Neutrophil (primary cell): ENCODE measurements around the gene DCC.

ENCODE experiments used
- H3K27ac ChIP-seq: fragments of 200-600 bp; sonication (generic); 2 replicates; pipeline ENCODE4 v1.5.1; 2016; ENCODE audit warnings: mild to moderate bottlenecking, moderate library complexity
- H3K27me3 ChIP-seq: fragments of 200-600 bp; sonication (generic); 2 replicates; pipeline ENCODE4 v1.6.0; 2016; ENCODE audit warnings: mild to moderate bottlenecking
- H3K36me3 ChIP-seq: fragments of 200-600 bp; sonication (generic); 2 replicates; pipeline ENCODE4 v1.5.1; 2017
- H3K4me1 ChIP-seq, 2 experiments: fragments of 200-600 bp in 1 of 2; sonication (generic) in 1 of 2; 1 replicate in 1 of 2; 2 replicates in 1 of 2; pipeline versions ENCODE4 v1.5.1 to v1.6.1; 2013 to 2016; ENCODE audit warnings: low read depth in 1 of 2, low read length in 1 of 2, mild to moderate bottlenecking in 1 of 2, moderate library complexity in 1 of 2; ENCODE audit not compliant: control insufficient read depth in 1 of 2, insufficient read depth in 1 of 2
- H3K4me3 ChIP-seq, 2 experiments: fragments of 200-600 bp in 1 of 2; sonication (generic) in 1 of 2; 1 replicate in 1 of 2; 2 replicates in 1 of 2; pipeline ENCODE4 v1.5.1; 2013 to 2016; ENCODE audit warnings: low read depth in 1 of 2, low read length in 1 of 2, mild to moderate bottlenecking in 1 of 2, moderate library complexity in 1 of 2
- H3K9me3 ChIP-seq: fragments of 200-600 bp; sonication (generic); 2 replicates; pipeline ENCODE4 v1.5.1; 2016
- TF ChIP-seq, protein P1 (sequence below): fragments of 200-600 bp; sonication (generic); IDR thresholded peaks from 2 replicates; pipeline ENCODE4 v1.5.1; 2016; ENCODE audit warnings: antibody characterized with exemption

DCC gene

DNA sequence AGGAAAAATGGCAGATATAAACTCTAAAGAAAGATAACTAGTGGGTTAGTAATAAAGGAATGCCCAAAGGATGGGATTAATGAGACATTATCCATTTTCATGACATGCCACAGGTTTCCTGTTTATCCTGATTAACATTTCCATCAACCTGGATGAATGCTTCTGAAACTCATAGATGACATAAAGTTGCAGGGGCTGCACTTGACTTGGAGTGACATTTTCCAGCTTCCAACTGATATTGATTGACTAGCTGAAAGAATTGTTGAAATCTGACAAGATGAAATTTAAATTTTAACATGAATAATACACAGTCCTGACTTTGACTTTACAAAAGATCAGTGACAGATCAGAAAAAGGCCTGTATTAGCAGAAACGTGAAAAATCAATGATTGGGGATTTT lies 214.2 kb downstream of the DCC start:
- H3K4me1 ChIP-seq = no peaks in the 10 kb centered on the region
- no peak overlapping the region for H3K4me3 ChIP-seq
- H3K27me3 ChIP-seq = no peaks in the 10 kb centered on the region
- H3K27ac ChIP-seq = no peak overlapping the region
- H3K9me3 ChIP-seq = no peaks in the 10 kb centered on the region
- H3K36me3 ChIP-seq = no peaks in the 10 kb centered on the region
- TF ChIP-seq, protein P1, sequence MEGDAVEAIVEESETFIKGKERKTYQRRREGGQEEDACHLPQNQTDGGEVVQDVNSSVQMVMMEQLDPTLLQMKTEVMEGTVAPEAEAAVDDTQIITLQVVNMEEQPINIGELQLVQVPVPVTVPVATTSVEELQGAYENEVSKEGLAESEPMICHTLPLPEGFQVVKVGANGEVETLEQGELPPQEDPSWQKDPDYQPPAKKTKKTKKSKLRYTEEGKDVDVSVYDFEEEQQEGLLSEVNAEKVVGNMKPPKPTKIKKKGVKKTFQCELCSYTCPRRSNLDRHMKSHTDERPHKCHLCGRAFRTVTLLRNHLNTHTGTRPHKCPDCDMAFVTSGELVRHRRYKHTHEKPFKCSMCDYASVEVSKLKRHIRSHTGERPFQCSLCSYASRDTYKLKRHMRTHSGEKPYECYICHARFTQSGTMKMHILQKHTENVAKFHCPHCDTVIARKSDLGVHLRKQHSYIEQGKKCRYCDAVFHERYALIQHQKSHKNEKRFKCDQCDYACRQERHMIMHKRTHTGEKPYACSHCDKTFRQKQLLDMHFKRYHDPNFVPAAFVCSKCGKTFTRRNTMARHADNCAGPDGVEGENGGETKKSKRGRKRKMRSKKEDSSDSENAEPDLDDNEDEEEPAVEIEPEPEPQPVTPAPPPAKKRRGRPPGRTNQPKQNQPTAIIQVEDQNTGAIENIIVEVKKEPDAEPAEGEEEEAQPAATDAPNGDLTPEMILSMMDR = no peak

DNA sequence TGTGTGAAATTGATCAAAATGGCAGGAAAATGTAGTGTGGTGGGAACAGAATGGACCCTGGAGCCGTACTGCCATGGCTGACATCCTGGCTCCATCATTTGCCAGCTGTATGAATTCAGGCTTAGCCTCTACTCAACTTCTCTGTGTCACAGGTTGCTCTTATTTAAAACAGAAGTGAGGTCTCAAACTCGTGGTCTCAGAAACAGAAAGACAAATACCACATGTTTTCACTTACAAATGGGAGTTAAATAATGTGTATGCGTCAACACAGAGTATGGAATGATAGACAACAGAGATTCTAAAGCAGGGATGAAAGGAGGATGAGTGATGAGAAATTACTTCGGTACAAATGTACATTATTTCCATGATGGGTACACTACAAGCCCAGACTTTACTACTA lies 227.4 kb downstream of the DCC start:
- Histone ChIP-seq H3K27me3 (no peaks in the 10 kb centered on the region), H3K27ac (no peak overlapping the region), H3K4me1 (no peaks in the 10 kb centered on the region), H3K4me3 (no peak overlapping the region), H3K9me3 (no peaks in the 10 kb centered on the region), H3K36me3 (no peaks in the 10 kb centered on the region)
- TF ChIP-seq, protein P1 = no peak

DNA sequence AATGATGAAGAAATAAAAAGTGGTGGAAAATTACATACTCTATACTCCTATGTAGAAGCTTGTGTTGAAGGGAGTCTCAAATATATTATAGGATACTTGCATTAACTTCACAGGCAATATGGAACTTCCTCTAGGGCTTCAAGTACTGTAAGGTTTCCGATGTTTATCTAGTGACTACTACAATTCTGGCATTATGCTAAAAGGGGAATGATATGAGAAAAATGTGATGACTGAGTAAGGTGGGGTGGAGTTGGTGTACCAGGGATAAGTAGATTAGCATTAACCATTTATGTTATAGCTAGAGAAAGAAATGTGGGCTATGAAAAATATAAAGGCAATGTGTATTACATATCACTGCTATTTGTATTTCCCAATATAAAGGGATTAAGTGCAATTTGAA lies 229.5 kb downstream of the DCC start:
- Histone ChIP-seq H3K36me3 (no peaks in the 10 kb centered on the region), H3K27me3 (no peaks in the 10 kb centered on the region), H3K4me1 (no peaks in the 10 kb centered on the region), H3K4me3 (no peak overlapping the region), H3K9me3 (no peaks in the 10 kb centered on the region), H3K27ac (no peak overlapping the region)
- TF ChIP-seq, protein P1 = no peak

- Histone ChIP-seq H3K27me3 (no peaks in the 10 kb centered on the region), H3K9me3 (no peaks in the 10 kb centered on the region), H3K27ac (no peak overlapping the region), H3K4me1 (no peaks in the 10 kb centered on the region), H3K36me3 (no peaks in the 10 kb centered on the region), H3K4me3 (no peak overlapping the region)
- TF ChIP-seq, protein P1 = no peak
Observed at GRCh38 chr18:52570975-52571374, 231.0 kb downstream of the DCC start.

GRCh38 chr18:52572036-52573000 lies 232.3 kb downstream of the DCC start:
- TF ChIP-seq, protein P1 = no peak
- H3K27ac ChIP-seq = no peak overlapping the region
- H3K27me3 ChIP-seq = no peaks in the 10 kb centered on the region
- H3K4me1 ChIP-seq = no peaks in the 10 kb centered on the region
- no peaks in the 10 kb centered on the region for H3K9me3 ChIP-seq
- no peaks in the 10 kb centered on the region for H3K36me3 ChIP-seq
- H3K4me3 ChIP-seq = no peak overlapping the region
